ENCODE results near the gene HES6.
"Not testable (repeated sequence)": the region's sequence is repeated elsewhere in the genome, so short reads cannot be mapped to it uniquely, and the experiment has no call there.

Gene HES6, protein sequence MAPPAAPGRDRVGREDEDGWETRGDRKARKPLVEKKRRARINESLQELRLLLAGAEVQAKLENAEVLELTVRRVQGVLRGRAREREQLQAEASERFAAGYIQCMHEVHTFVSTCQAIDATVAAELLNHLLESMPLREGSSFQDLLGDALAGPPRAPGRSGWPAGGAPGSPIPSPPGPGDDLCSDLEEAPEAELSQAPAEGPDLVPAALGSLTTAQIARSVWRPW

DNA sequence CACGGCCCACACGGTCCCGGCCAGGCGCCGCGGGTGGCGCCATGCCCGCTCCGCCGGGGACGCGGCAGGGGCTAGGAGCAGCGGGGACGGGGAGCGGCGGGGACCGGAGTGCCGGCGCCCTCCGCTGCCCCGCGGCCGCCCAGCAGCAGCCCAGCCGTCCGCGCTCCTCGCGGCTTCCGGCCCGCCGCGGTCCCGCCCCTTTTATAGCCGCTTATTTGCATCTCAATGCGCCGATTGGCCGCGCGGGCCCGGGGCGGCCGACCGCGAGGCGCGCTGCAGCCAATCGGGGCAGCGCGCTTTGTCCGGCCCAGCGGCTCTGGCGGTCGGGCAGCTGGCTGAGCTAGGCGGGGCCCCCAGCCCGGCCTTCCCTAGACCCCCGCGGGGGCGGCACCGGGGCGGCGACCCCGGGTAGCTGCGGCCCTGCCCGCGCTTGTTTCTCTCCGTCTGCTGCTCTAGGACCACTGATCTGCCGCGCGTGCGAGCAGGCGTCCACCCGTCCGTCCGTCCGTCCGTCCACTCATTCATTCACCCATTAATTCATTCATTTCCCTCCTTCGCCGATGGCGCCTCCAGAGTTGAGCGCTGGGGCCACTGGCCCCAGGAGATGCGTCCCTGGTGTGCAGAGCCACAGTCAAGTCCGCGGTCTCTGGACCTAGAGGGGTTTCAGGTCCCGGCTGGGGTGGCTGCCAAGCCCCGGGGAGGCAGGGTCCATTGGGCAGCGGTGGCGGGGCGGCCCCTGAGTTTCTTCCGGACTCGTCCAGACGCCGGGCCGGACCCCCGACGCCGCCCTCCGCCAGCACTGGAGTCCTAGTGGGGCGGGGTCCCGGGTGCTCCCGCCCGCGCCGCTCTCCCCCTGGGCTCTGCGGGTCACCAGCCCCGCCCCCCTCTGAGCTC lies at the start of gene HES6:
HES6 (minus strand) TSS at position 176 of the 894 bp plus-strand sequence; CDS start at position 43, 133 bp downstream.
- DNase-seq: peak; percentile 82 to 97

GRCh38 chr2:238289574-238289973 lies 49.7 kb upstream of the HES6 start:
- no peak for DNase-seq

DNA sequence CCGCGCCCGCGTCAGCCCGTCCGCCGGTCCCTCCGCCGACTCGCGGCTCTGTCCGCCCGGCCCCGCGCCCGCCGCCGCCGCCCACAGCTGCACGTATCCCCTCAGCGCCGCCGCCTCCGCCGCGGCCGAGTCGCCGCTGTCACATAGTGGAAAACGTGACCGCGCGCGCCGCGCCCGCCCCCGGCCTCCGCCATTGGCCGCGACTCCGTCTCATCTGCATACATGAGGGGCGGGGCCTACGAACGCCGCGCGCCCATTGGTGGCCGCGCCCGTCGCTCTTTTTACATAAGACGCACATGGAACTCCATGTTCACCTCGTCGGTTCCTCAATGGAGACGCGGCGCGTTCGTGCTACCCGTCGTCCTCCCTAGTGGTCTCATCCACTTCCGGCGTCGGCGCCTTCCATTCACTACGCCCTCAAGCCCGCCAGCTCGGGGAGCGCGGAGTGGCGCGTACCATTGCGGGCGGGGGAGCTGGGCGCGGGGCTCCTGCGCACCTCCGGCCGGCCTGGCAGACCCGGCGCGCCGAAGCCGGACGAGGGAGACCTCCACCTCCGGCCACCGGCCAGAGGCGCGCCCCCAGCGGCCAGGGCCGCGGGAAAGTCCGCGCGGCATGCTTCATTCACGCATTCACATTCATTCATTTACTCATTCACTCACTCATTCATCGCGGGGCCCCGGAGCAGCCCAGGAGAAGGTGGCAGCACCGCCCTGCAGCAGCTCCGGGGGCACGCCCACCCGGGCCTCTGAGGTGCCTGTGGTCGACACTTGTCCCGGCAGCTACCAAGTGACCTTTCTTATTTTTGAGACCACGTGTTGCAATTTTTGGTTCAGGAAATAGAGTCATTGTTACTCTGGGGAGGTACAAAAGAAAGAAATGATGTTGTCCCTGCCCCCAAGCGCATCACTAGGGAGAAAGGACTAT lies 49.1 kb upstream of the HES6 start:
- DNase-seq: peak; percentile 91 to 98

DNA sequence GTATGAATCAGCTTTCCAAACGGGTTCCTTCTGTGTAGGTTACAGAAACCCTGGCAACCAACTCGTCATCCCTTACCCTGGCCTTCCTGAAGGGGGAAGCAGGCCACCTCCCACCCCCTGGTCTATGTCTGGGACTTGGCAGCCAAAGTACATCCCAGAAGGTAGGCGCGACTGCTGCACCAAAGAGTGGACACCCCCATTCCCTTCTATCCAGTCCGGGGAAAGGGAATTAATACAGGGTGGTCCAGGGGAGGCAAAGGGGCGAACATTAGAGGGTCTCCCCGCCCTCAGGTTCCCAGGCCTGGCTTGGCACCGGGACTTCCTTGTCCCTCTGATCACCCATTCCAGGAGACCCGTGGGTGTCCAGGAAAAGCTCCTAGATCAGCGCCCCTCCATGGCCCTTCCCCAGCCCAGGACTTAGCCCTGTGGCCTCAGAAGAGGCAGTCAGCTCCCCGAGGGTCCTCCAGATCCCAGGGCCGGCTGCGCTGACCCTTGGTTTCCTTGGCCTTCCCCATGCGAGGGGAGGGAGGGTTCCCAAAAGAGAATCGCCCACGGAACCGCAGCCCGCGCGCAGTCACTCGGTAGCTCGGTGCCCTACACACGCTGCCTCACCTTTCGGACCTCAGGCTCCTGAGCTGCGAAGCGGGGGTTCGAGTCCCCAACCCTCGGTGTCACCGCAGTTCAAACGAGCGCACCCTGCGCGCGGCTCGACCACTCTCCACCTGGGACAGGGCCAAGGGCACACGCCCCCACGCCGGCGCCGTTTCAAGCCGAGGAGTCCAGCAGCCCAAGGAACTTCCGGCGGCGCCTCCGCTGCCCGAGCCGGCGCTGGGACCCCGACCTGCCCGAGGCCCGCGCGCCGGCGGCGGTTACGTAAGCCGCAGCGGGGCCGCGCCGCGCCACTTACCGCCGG lies 48.2 kb upstream of the HES6 start, which contains the start of gene PER2:
PER2 (minus strand) TSS at position 874 of the 913 bp plus-strand sequence. CDS start 10,674 bp downstream, outside the sequence.
- peak; percentile 31 to 53 for DNase-seq

DNA sequence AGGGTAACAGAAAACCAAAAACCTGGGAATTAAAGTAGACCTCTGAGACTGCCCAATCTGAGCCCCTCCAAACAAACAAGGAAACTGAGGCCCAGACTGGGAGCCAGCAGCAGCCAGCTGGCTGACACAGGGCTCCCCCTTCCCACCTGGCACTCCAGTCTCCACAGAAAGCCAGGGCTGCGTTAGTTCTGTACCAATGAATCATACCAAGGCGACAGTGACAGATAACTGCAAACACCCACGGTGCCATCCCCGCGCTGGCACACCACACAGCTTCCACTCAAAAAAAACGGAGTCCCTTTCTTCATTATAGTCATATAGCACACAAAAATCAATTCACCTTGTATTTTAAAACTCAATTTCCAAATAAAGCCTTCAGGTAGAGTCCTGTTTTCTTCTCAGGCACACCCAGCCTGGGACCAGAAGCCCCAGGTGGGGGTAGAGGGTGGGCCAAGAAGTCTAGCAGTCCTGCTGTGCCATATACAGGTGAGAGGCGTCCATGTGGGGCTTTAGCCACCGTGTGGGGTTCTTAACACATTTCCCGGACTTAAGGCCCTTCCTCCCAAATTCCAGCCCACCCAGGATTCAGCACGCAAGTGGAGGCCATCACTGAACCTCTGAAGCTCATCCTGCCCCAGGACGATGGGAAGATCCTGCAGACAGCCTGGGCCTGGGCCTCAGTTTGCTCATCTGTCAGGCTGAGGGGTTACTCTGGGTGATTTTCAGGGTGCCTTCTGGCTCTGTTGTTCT lies 47.3 kb upstream of the HES6 start:
- DNase-seq: no peak

DNA sequence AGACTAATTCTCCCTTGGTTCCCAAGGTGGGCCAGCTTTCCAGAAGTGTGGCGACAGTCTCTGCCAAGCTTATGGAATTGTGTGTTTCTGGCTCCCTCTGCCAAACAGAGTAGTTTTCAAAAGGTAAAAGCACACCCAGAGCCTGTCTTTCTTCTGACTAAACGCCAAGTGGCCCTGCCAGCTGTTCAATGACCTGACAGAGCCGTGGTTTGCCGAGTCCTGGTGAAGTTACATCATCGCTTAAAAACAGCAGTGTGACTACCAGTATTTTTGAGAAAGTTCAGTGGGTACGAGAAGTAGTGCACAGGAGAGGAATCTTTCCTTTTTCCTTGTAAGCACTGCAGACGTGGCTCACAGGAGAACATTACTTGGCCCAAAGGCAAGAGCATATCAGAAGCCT lies 46.7 kb upstream of the HES6 start:
- DNase-seq: peak; percentile 4 to 64

DNA sequence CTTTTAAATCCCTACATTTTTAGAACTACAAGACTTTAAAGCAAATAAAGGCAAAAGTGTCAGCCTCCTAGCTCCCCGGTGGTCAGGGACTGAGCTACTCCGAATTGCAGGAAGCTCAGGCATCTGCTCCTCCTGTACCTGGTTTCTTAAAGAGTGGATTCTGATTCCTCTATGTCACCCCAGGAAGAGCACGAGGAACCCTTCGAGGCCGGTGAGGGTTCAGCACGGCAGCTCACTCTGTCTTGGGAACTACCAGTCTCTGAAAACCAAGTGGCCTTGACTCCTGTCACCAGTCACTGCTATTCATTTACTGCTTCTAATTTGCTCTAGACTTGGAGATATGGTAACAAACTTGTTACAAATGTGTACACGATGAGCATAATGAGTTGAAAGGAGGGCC lies 46.3 kb upstream of the HES6 start:
- no peak for DNase-seq

GRCh38 chr2:238285653-238286082 lies 45.8 kb upstream of the HES6 start:
- no peak for DNase-seq

GRCh38 chr2:238284802-238285515 lies 45.1 kb upstream of the HES6 start:
- DNase-seq: no peak

GRCh38 chr2:238282861-238283738 lies 43.3 kb upstream of the HES6 start:
- DNase-seq: no peak

DNA sequence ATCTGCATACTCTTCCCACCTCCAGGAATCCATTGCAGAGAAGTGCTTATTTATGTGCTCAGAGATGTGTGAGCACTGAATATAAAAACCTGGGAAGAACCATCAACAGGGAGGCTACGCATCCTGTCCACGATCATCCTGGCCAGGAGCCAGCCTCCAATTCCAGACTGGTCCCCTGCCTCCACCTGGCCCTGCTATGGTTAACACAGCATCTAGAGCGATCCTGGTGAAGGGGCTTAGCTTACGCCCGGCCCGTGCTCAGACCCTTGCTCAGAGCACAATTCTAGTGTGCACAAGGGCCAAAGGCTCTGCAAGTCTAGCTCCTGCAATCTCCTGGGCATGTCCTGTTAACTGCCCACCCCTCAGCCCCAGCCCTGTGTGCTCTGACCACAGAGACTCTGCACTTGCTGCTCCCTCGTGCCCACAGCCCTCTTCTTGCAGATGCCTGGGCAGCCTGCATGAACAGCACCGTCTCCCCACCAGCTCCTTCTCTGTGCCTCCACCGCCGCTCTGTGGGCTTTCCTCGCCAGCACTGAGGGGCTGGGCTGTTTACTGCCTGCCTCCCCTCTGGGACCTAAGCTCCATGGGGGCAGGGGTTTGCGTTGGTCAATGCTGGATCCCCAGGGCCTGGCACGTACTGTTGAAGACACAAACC lies 42.1 kb upstream of the HES6 start:
- no peak for DNase-seq

DNA sequence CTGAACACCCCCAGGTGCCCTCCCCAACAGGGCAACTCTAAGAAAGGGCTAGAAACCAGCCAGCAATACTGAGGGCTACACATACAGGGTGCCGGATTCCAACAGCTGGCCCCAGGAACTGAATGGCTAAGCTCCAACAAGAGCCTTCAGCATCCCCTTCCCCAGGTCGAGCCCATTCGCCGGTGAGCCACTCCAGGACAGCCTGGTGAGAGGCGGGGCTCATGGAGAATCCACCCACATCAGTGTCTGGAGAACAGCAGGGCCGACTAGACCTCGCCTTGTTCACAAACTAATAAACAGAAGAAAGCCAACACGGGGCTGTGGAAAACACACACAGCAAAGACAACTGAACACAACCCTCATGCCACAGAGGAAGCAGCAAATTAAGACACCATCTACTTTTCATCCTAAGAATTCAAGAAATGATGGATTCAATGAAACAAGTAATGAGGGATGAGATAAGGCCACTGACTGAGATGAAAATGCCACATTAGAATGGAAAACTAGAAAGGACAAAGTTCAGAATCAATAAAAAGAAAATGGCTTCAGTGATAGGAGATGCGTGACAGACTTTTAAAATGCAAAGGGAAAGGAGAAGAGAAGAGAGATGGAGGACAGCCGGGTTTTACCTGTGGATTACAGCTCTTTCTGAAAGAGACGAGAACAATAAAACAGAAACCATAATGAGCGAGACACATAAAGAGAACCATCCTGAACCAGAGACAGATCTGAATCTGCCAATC lies 40.4 kb upstream of the HES6 start:
- no peak for DNase-seq

DNA sequence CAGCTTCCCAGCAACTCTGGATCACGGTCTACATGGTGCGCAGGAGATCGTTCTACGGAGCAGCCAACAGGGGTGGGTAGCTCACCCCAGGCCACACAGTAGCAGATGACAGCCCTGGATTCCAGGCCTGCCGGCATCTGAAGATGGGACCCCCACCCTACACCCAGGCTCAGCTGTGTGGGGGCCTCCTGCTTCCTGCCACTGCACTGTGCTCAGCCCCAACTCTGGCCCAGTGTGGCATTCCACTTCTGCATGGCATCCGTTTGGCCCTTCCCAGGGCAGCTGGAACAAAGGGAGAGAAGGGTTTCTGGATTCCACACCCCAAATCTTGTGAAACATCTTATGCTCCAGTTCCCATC lies 39.5 kb upstream of the HES6 start:
- no peak for DNase-seq

DNA sequence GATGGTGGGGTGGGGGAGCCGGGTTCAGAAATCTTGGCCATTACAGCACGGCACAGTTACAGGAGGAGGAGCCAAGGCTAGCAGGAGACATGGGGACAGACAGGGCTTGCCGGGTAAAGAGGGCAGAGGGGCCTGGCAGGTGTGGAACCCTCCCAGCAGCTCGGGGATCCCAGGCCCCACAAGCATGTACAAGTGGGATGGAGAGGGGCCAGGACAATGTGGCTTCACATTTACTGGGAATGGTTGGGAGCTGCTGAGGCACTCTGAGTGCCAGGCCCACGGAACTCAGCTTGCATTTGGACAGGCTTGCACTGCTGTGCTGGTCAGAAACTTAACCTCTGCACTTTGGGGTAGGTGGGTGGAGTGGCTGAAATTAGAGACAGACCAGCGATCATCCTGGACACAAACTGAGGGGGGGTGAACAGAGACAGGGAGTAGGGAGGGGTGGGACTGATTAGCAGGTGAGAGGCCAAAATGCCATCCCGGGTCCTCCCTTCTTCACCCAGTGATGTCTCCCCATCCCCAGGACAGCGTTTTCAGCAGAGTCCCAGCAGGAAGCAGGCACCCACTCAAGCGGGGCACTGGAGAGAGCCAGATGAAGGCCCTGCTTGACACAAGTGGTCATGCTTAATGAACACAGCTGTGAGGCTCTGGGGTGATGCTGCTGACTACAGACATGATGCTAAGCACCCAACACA lies 38.9 kb upstream of the HES6 start:
- DNase-seq: no peak

- no peak for DNase-seq
Measured at GRCh38 chr2:238277695-238278094, 37.9 kb upstream of the HES6 start.

DNA sequence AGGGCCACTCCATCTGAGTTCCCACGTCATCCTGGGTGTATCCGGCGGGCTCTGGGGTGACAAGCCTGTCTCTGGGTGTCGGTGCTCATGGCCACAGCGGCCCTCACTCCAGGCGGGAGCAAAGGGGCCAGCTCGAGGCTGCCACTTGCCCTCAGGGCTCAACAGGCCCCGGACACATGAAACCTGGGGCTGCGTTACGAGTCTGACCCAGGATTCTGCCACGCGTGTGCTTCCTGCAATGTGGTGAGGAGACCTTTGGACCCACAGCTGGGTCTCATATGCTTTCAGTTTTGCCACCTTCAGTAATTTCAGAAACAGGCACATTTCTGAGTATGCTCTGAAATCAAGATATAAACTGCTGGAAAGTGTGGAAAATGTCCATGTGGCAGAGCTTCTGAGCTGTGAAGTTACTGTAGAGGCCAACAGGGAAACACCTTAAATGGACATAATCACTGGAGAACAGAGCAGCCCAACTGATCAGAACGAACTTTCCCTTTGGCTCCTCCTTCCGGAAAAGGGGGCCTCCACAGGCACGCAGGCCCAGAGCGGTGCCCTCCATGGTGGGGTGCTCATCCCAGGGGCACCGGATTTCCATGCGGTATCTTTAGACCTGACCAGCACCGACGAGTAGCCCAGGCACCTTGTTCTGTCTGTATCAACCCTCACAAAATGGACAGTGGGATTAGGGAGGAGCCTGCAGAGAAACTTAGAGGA lies 34.5 kb upstream of the HES6 start:
- DNase-seq: no peak

GRCh38 chr2:238273433-238273832 lies 33.6 kb upstream of the HES6 start:
- not testable (repeated sequence) for DNase-seq

All from NCI-H446 (cell line).